GM13976 (cell line): ENCODE data around the gene APEX1.

Experiments
- DNase-seq: peaks from one replicate; pipeline ENCODE4 v3.0.0; 2012; ENCODE audit warnings: low spot score
- CTCF ChIP-seq: IDR thresholded peaks from 2 replicates; pipeline ENCODE4 v1.5.1; 2012; ENCODE audit warnings: borderline replicate concordance, mild to moderate bottlenecking; ENCODE audit not compliant: insufficient read depth; ENCODE audit errors: extremely low read depth, missing control alignments, control extremely low read depth
- in situ Hi-C: fragments of 300-500 bp; cut with MboI; formaldehyde crosslinking; loops from one replicate; pipeline ENCODE4 v1.12.0; 2022; ENCODE audit warnings: low sequenced_read_pairs, mixed read lengths, inconsistent platforms; ENCODE audit not compliant: unreplicated experiment

Gene APEX1

GRCh38 chr14:20454516-20455354, at the start of gene APEX1, which contains the start of gene OSGEP:
Gene APEX1, plus strand, starts transcription at chr14:20455226. Its CDS starts 420 bp downstream, at chr14:20455646.
Gene OSGEP, minus strand, starts transcription at chr14:20454812. Its CDS starts 129 bp downstream, at chr14:20454683.
- in situ Hi-C loops, result no loop called here
- peak; percentile 96 for DNase-seq
- no peak for TF ChIP-seq CTCF

GRCh38 chr14:20409226-20409625, 45.8 kb upstream of the APEX1 start:
- no peak for DNase-seq
- in situ Hi-C loops, result no loop called here
- no peak for TF ChIP-seq CTCF

- DNase-seq, result no peak
- no peak for TF ChIP-seq CTCF
- in situ Hi-C loops, result no loop called here
Measured at GRCh38 chr14:20412411-20412810, 42.6 kb upstream of the APEX1 start.

- in situ Hi-C loops, result no loop called here
- no peak for TF ChIP-seq CTCF
- DNase-seq, result peak; percentile 83
Measured at GRCh38 chr14:20412876-20413743, 41.9 kb upstream of the APEX1 start, which contains the start of gene TEP1. Gene TEP1, minus strand, starts transcription at chr14:20413501. Its CDS starts 5,062 bp downstream, at chr14:20408439.

- in situ Hi-C loops, result no loop called here
Measured at GRCh38 chr14:20413744-20414082, 41.3 kb upstream of the APEX1 start.

More at GRCh38 chr14:20413744-20414082, 41.3 kb upstream of the APEX1 start:
- no peak for TF ChIP-seq CTCF
- DNase-seq, result peak; percentile 66
